Smooth muscle cell (in vitro differentiated cells): ENCODE data around the gene ONECUT3. TPM values are rescaled to one million over a fixed set of nuclear protein-coding genes. Genes with fewer than 3 reads are reported as not detected.

ENCODE experiments used
- DNase-seq: peaks from one replicate; lab custom pipeline; 2025; ENCODE audit not compliant: unreplicated experiment; lab: John Stamatoyannopoulos, UW
- H2AFZ ChIP-seq: fragments of 200-600 bp; sonication (generic); 2 replicates; pipeline ENCODE4 v1.6.0; 2016; ENCODE audit warnings: antibody characterized with exemption, low read depth, mild to moderate bottlenecking
- H3F3A ChIP-seq: fragments of 200-600 bp; sonication (generic); 2 replicates; pipeline ENCODE4 v1.6.0; 2017; ENCODE audit warnings: antibody characterized with exemption, low read depth
- H3K27ac ChIP-seq: fragments of 200-600 bp; sonication (generic); 2 replicates; pipeline ENCODE4 v1.5.1; 2016; ENCODE audit warnings: low read depth, mild to moderate bottlenecking
- H3K27me3 ChIP-seq: fragments of 200-600 bp; sonication (generic); 2 replicates; pipeline ENCODE4 v1.6.1; 2016; ENCODE audit warnings: low read depth, mild to moderate bottlenecking
- H3K36me3 ChIP-seq: fragments of 200-600 bp; sonication (generic); 2 replicates; pipeline ENCODE4 v1.5.1; 2016; ENCODE audit warnings: low read depth
- H3K4me1 ChIP-seq: fragments of 200-600 bp; sonication (generic); 2 replicates; pipeline ENCODE4 v1.5.1; 2016; ENCODE audit warnings: low read depth
- H3K4me2 ChIP-seq: fragments of 200-600 bp; sonication (generic); 2 replicates; pipeline ENCODE4 v1.6.0; 2016; ENCODE audit warnings: mild to moderate bottlenecking
- H3K4me3 ChIP-seq: fragments of 200-600 bp; sonication (generic); 2 replicates; pipeline ENCODE4 v1.5.1; 2016; ENCODE audit warnings: mild to moderate bottlenecking
- H3K79me2 ChIP-seq: fragments of 200-600 bp; sonication (generic); 2 replicates; pipeline ENCODE4 v1.6.0; 2016; ENCODE audit warnings: low read depth, mild to moderate bottlenecking
- H3K9ac ChIP-seq: fragments of 200-600 bp; sonication (generic); 2 replicates; pipeline ENCODE4 v1.6.0; 2016; ENCODE audit warnings: low read depth
- H3K9me3 ChIP-seq: fragments of 200-600 bp; sonication (generic); replicated peaks from 2 replicates; pipeline ENCODE4 v1.5.1; 2016; ENCODE audit warnings: low read depth
- H4K20me1 ChIP-seq: fragments of 200-600 bp; sonication (generic); 2 replicates; pipeline ENCODE4 v1.6.0; 2016; ENCODE audit warnings: low read depth
- CTCF ChIP-seq: fragments of 200-600 bp; sonication (generic); IDR thresholded peaks from 2 replicates; pipeline ENCODE4 v1.5.1; 2017; ENCODE audit warnings: borderline replicate concordance, mild to moderate bottlenecking, antibody characterized with exemption; ENCODE audit not compliant: insufficient read depth, poor library complexity, severe bottlenecking
- WGBS: methylation state at CpG from one replicate; pipeline ENCODE4 v1.1.7; 2016; ENCODE audit warnings: low lambda C conversion rate; 5-methylcytosine and 5-hydroxymethylcytosine counted together
- polyA plus RNA-seq: library from polyadenylated mRNA; unstranded; fragments of >200 nt; fragmentation: Nextera tagmentation; extraction: Ambion mirVana; gene quantifications from 2 replicates; pipeline ENCODE4 v1.2.1, GENCODE V29; 2016
- total RNA-seq: library from RNA; depleted of rRNA; stranded (reverse); fragments of >200 nt; gene quantifications from 2 replicates; pipeline ENCODE4 v1.2.3, GENCODE V29; 2014

ONECUT3 gene
- total and polyA plus RNA-seq, 2 experiments from 2014 or later: not detected

- Histone ChIP-seq H3K9ac (no peak overlapping the region), H3K79me2 (no peaks in the 10 kb centered on the region), H3K36me3 (no peaks in the 10 kb centered on the region), H3K27me3 (no peaks in the 10 kb centered on the region), H3K4me2 (no peak overlapping the region), H3K27ac (no peak overlapping the region), H2AFZ (no peak overlapping the region), H3K9me3 (no peaks in the 10 kb centered on the region), H3F3A (no peaks in the 10 kb centered on the region), H3K4me1 (peaks cover 2% of the 10 kb centered on the region), H3K4me3 (no peak overlapping the region), H4K20me1 (no peaks in the 10 kb centered on the region)
- 87% methylated on average over 27 of the region's 30 CpGs for WGBS
- TF ChIP-seq CTCF: no peak
- DNase-seq: no peak
Observed at GRCh38 chr19:1807695-1808394, 54.5 kb downstream of the ONECUT3 start.

- WGBS: 100% methylated on average over 2 of the region's 2 CpGs
- no peak for DNase-seq
- H3K79me2 ChIP-seq: no peaks in the 10 kb centered on the region
- TF ChIP-seq CTCF: no peak
- H3K4me2 ChIP-seq: no peak overlapping the region
- H3K4me1 ChIP-seq: peaks cover 7% of the 10 kb centered on the region
- no peaks in the 10 kb centered on the region for H3F3A ChIP-seq
- H3K9me3 ChIP-seq: no peaks in the 10 kb centered on the region
- no peaks in the 10 kb centered on the region for H3K36me3 ChIP-seq
- H3K4me3 ChIP-seq: no peak overlapping the region
- H3K9ac ChIP-seq: no peak overlapping the region
- H2AFZ ChIP-seq: no peak overlapping the region
- no peaks in the 10 kb centered on the region for H3K27me3 ChIP-seq
- H4K20me1 ChIP-seq: no peaks in the 10 kb centered on the region
- H3K27ac ChIP-seq: no peak overlapping the region
Observed at GRCh38 chr19:1808395-1808731, 55.1 kb downstream of the ONECUT3 start.

DNA sequence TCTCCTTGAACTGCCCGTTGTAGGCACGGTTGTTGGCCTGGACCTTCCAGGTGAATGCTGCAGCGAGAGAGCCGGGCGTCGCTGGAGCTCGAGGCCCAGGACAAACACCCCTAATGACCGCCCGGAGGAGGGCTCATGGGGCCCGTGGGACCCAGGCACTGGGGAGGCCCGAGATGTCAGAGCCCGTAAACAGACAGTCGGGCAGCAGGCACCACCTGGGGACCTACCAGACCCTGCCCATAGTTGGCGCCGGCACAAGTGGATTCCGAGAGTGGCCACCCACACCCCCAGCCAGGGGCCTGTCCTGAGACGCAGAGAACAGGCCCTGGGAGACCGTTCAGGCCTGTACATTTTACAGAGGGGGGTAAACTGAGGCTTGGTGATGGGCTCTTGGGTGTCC is 56.4 kb downstream of the ONECUT3 start:
- H3K27me3 ChIP-seq: no peaks in the 10 kb centered on the region
- no peak overlapping the region for H3K27ac ChIP-seq
- TF ChIP-seq CTCF: no peak
- no peaks in the 10 kb centered on the region for H3K36me3 ChIP-seq
- H3K79me2 ChIP-seq: no peaks in the 10 kb centered on the region
- no peak overlapping the region for H2AFZ ChIP-seq
- no peak overlapping the region for H3K9ac ChIP-seq
- no peaks in the 10 kb centered on the region for H3K9me3 ChIP-seq
- H3K4me1 ChIP-seq: peaks cover 7% of the 10 kb centered on the region
- no peak overlapping the region for H3K4me2 ChIP-seq
- H3K4me3 ChIP-seq: no peak overlapping the region
- 89% methylated on average over 18 of the region's 18 CpGs for WGBS
- no peaks in the 10 kb centered on the region for H4K20me1 ChIP-seq
- no peaks in the 10 kb centered on the region for H3F3A ChIP-seq
- DNase-seq: no peak
